Hepatocyte (in vitro differentiated cells): ENCODE results near the gene STARD9. TPM values are rescaled to one million over a fixed set of nuclear protein-coding genes. Genes with fewer than 3 reads are reported as not detected.

Source experiments
- DNase-seq: peaks from one replicate; pipeline ENCODE4 v3.0.0-alpha.2; 2016; ENCODE audit warnings: low spot score
- H2AFZ ChIP-seq: fragments of 200-600 bp; sonication (generic); 2 replicates; pipeline ENCODE4 v1.6.0; 2016; ENCODE audit warnings: antibody characterized with exemption, mild to moderate bottlenecking
- H3K27ac ChIP-seq: fragments of 200-600 bp; sonication (generic); 2 replicates; pipeline ENCODE4 v1.5.1; 2016; ENCODE audit warnings: mild to moderate bottlenecking
- H3K27me3 ChIP-seq: fragments of 200-600 bp; sonication (generic); 2 replicates; pipeline ENCODE4 v1.6.1; 2016
- H3K36me3 ChIP-seq: fragments of 200-600 bp; sonication (generic); replicated peaks from 2 replicates; pipeline ENCODE4 v1.5.1; 2016; ENCODE audit warnings: low read depth; ENCODE audit not compliant: insufficient read depth
- H3K4me1 ChIP-seq: fragments of 200-600 bp; sonication (generic); 2 replicates; pipeline ENCODE4 v1.5.1; 2016; ENCODE audit warnings: mild to moderate bottlenecking, moderate library complexity; ENCODE audit not compliant: insufficient read depth
- H3K4me2 ChIP-seq: fragments of 200-600 bp; sonication (generic); 2 replicates; pipeline ENCODE4 v1.6.0; 2016
- H3K4me3 ChIP-seq: fragments of 200-600 bp; sonication (generic); 2 replicates; pipeline ENCODE4 v1.5.1; 2016; ENCODE audit warnings: mild to moderate bottlenecking
- H3K79me2 ChIP-seq: fragments of 200-600 bp; sonication (generic); 2 replicates; pipeline ENCODE4 v1.6.0; 2017; ENCODE audit warnings: mild to moderate bottlenecking
- H3K9me2 ChIP-seq: fragments of 200-600 bp; sonication (generic); replicated peaks from 2 replicates; pipeline ENCODE4 v1.6.0; 2017; ENCODE audit warnings: mild to moderate bottlenecking; ENCODE audit not compliant: insufficient read depth
- H3K9me3 ChIP-seq: fragments of 200-600 bp; sonication (generic); 2 replicates; pipeline ENCODE4 v1.5.1; 2016; ENCODE audit warnings: low read depth, mild to moderate bottlenecking
- H4K20me1 ChIP-seq: fragments of 200-600 bp; sonication (generic); 2 replicates; pipeline ENCODE4 v1.6.0; 2016; ENCODE audit warnings: mild to moderate bottlenecking; ENCODE audit not compliant: insufficient read depth, poor library complexity, severe bottlenecking
- CTCF ChIP-seq: fragments of 200-600 bp; sonication (generic); IDR thresholded peaks from 2 replicates; pipeline ENCODE4 v1.5.1; 2016; ENCODE audit warnings: antibody characterized with exemption, mild to moderate bottlenecking; ENCODE audit not compliant: poor library complexity
- EZH2 ChIP-seq: fragments of 200-600 bp; sonication (generic); IDR thresholded peaks from 2 replicates; pipeline ENCODE4 v1.6.1; 2016; ENCODE audit warnings: antibody characterized with exemption, mild to moderate bottlenecking, borderline replicate concordance
- EZH2phosphoT487 ChIP-seq: fragments of 200-600 bp; sonication (generic); IDR thresholded peaks from one replicate; pipeline ENCODE4 v1.6.1; 2018; ENCODE audit warnings: antibody characterized with exemption, mild to moderate bottlenecking, low read depth, moderate library complexity; ENCODE audit not compliant: unreplicated experiment, severe bottlenecking
- WGBS: methylation state at CpG from one replicate; pipeline ENCODE4 v1.1.6; 2016; ENCODE audit warnings: low lambda C conversion rate; ENCODE audit errors: missing lambda C conversion rate; 5-methylcytosine and 5-hydroxymethylcytosine counted together
- polyA plus RNA-seq: library from polyadenylated mRNA; unstranded; fragments of >200 nt; fragmentation: Nextera tagmentation; extraction: Ambion mirVana; gene quantifications from 2 replicates; pipeline ENCODE4 v1.2.1, GENCODE V29; 2016
- total RNA-seq: library from RNA; depleted of rRNA; stranded (reverse); fragments of >200 nt; gene quantifications from 2 replicates; pipeline ENCODE4 v1.2.3, GENCODE V29; 2014

Gene STARD9
- total and polyA plus RNA-seq, 2 experiments from 2014 or later = 0.50 to 3.0 TPM

GRCh38 chr15:42693942-42694341 is 118.5 kb downstream of the STARD9 start:
- H3K4me1 ChIP-seq = no peaks in the 10 kb centered on the region
- H4K20me1 ChIP-seq = no peaks in the 10 kb centered on the region
- TF ChIP-seq CTCF = no peak
- WGBS = 98% methylated on average over 6 of the region's 6 CpGs
- no peak overlapping the region for H2AFZ ChIP-seq
- H3K36me3 ChIP-seq = no peaks in the 10 kb centered on the region
- H3K27me3 ChIP-seq = no peaks in the 10 kb centered on the region
- no peak overlapping the region for H3K27ac ChIP-seq
- H3K79me2 ChIP-seq = no peaks in the 10 kb centered on the region
- H3K4me2 ChIP-seq = no peak overlapping the region
- no peak overlapping the region for H3K4me3 ChIP-seq
- no peaks in the 10 kb centered on the region for H3K9me2 ChIP-seq
- H3K9me3 ChIP-seq = no peaks in the 10 kb centered on the region
- DNase-seq = no peak

GRCh38 chr15:42694398-42694797 is 119.0 kb downstream of the STARD9 start:
- TF ChIP-seq EZH2phosphoT487 (no peak), EZH2 (no peak), CTCF (no peak)
- Histone ChIP-seq H3K27ac (no peak overlapping the region), H3K27me3 (no peaks in the 10 kb centered on the region), H3K4me3 (no peak overlapping the region), H4K20me1 (no peaks in the 10 kb centered on the region), H3K4me2 (no peak overlapping the region), H3K9me3 (no peaks in the 10 kb centered on the region), H3K79me2 (no peaks in the 10 kb centered on the region), H2AFZ (no peak overlapping the region), H3K4me1 (no peaks in the 10 kb centered on the region), H3K36me3 (no peaks in the 10 kb centered on the region), H3K9me2 (no peaks in the 10 kb centered on the region)
- 97% methylated on average over 10 of the region's 10 CpGs for WGBS
- no peak for DNase-seq

- Histone ChIP-seq H3K79me2 (no peaks in the 10 kb centered on the region), H3K4me3 (no peak overlapping the region), H3K4me2 (no peak overlapping the region), H2AFZ (no peak overlapping the region), H3K4me1 (no peaks in the 10 kb centered on the region), H3K27me3 (no peaks in the 10 kb centered on the region), H4K20me1 (no peaks in the 10 kb centered on the region), H3K36me3 (no peaks in the 10 kb centered on the region), H3K9me3 (no peaks in the 10 kb centered on the region), H3K27ac (no peak overlapping the region), H3K9me2 (no peaks in the 10 kb centered on the region)
- 92% methylated on average over 6 of the region's 6 CpGs for WGBS
- TF ChIP-seq EZH2phosphoT487 (no peak), EZH2 (no peak), CTCF (no peak)
- peak; percentile 2 for DNase-seq
Measured at GRCh38 chr15:42695527-42696071, 120.2 kb downstream of the STARD9 start.

- Histone ChIP-seq H3K4me3 (no peak overlapping the region), H4K20me1 (no peaks in the 10 kb centered on the region), H3K4me2 (no peak overlapping the region), H3K9me2 (no peaks in the 10 kb centered on the region), H3K9me3 (no peaks in the 10 kb centered on the region), H3K27me3 (no peaks in the 10 kb centered on the region), H3K4me1 (no peaks in the 10 kb centered on the region), H2AFZ (no peak overlapping the region), H3K79me2 (no peaks in the 10 kb centered on the region), H3K36me3 (no peaks in the 10 kb centered on the region), H3K27ac (no peak overlapping the region)
- DNase-seq = peak; percentile 1
- TF ChIP-seq EZH2 (no peak), CTCF (no peak), EZH2phosphoT487 (no peak)
- 89% methylated on average over 5 of the region's 5 CpGs for WGBS
Measured at GRCh38 chr15:42696626-42697025, 121.2 kb downstream of the STARD9 start.
